Vagina (tissue), 2 donors: Measurements from ENCODE around the gene GPR161.

Experiments
- CTCF ChIP-seq, 3 experiments: fragments of 450-650 bp in 2 of 3; fragments of 200-600 bp in 1 of 3; sonication (generic) in 1 of 3; IDR thresholded peaks; one replicate each; pipeline ENCODE4 v1.5.1; 2017 to 2019; ENCODE audit warnings: antibody characterized with exemption in 3 of 3, mild to moderate bottlenecking in 2 of 3, moderate library complexity in 2 of 3
- POLR2A ChIP-seq, 2 donors: fragments of 450-650 bp; IDR thresholded peaks; one replicate each; pipeline ENCODE4 v1.6.1; 2017; ENCODE audit warnings: antibody characterized with exemption in 2 of 2, mild to moderate bottlenecking in 2 of 2, moderate library complexity in 2 of 2
- POLR2AphosphoS5 ChIP-seq, 2 donors: sonication (generic); formaldehyde crosslinking; IDR thresholded peaks; one replicate each; pipeline ENCODE4 v1.9.0; 2017; ENCODE audit warnings: antibody characterized with exemption in 2 of 2, mild to moderate bottlenecking in 2 of 2, low read depth in 1 of 2; ENCODE audit not compliant: insufficient read depth in 1 of 2

- TF ChIP-seq CTCF (IDR thresholded peaks at IDR 0.05) (no peak), POLR2AphosphoS5 (IDR thresholded peaks at IDR 0.05; ENCODE audit: insufficient read depth in 1 of 2, low read depth in 1 of 2) (no peak), POLR2A (IDR thresholded peaks at IDR 0.05) (no peak)
Measured at GRCh38 chr1:168057355-168057754, 79.4 kb downstream of the GPR161 start.
